Endodermal cell (in vitro differentiated cells): Measurements from ENCODE around the gene CDK5RAP2. TPM values are rescaled to one million over a fixed set of nuclear protein-coding genes. Genes with fewer than 3 reads are reported as not detected.

Experiments
- DNase-seq: peaks from one replicate; pipeline ENCODE4 v3.0.0-alpha.2; 2017
- H3K27ac ChIP-seq: 2 replicates; pipeline ENCODE4 v1.5.1; 2013; ENCODE audit warnings: mild to moderate bottlenecking, low read depth, low read length, moderate library complexity
- H3K27me3 ChIP-seq: 2 replicates; pipeline ENCODE4 v1.6.1; 2013; ENCODE audit warnings: mild to moderate bottlenecking, low read length, moderate library complexity; ENCODE audit not compliant: insufficient read depth, control insufficient read depth, poor library complexity, severe bottlenecking
- H3K36me3 ChIP-seq: 2 replicates; pipeline ENCODE4 v1.7.0; 2013; ENCODE audit warnings: mild to moderate bottlenecking, low read length, moderate library complexity; ENCODE audit not compliant: control insufficient read depth, insufficient read depth
- H3K4me1 ChIP-seq: one replicate; pipeline ENCODE4 v1.7.0; 2013; ENCODE audit warnings: low read length; ENCODE audit not compliant: control insufficient read depth, insufficient read depth
- H3K4me3 ChIP-seq: 2 replicates; pipeline ENCODE4 v1.5.1; 2013; ENCODE audit warnings: mild to moderate bottlenecking, low read length, moderate library complexity
- H3K9ac ChIP-seq: 2 replicates; pipeline ENCODE4 v1.6.1; 2013; ENCODE audit warnings: mild to moderate bottlenecking, low read length, moderate library complexity; ENCODE audit not compliant: poor library complexity, severe bottlenecking; ENCODE audit errors: extremely low read depth
- H3K9me3 ChIP-seq: 2 replicates; pipeline ENCODE4 v1.6.1; 2013; ENCODE audit warnings: mild to moderate bottlenecking, low read length, moderate library complexity; ENCODE audit not compliant: control insufficient read depth
- H3K27ac Mint-ChIP-seq: 2 replicates; pipeline ENCODE4 v1.8.0; 2020; ENCODE audit warnings: mixed read lengths
- H3K27me3 Mint-ChIP-seq: 2 replicates; pipeline ENCODE4 v1.8.0; 2021; ENCODE audit warnings: mild to moderate bottlenecking, mixed read lengths; ENCODE audit not compliant: insufficient read depth
- H3K36me3 Mint-ChIP-seq: 2 replicates; pipeline ENCODE4 v1.8.0; 2020; ENCODE audit warnings: low read depth, mixed read lengths
- H3K4me1 Mint-ChIP-seq: 2 replicates; pipeline ENCODE4 v1.8.0; 2020; ENCODE audit warnings: mixed read lengths
- H3K4me3 Mint-ChIP-seq: 2 replicates; pipeline ENCODE4 v1.8.0; 2020; ENCODE audit warnings: mild to moderate bottlenecking, moderate library complexity, mixed read lengths
- H3K9me3 Mint-ChIP-seq: 2 replicates; pipeline ENCODE4 v1.8.0; 2020; ENCODE audit warnings: mild to moderate bottlenecking, mixed read lengths
- CTCF ChIP-seq: fragments of 200-600 bp; sonication (generic); conservative IDR thresholded peaks from 2 replicates; pipeline ENCODE4 v1.5.0; 2021; ENCODE audit warnings: antibody characterized with exemption, mild to moderate bottlenecking
- WGBS, 2 experiments: methylation state at CpG; one replicate each; pipeline versions ENCODE4 v1.1.5 to v1.1.7; 2013; ENCODE audit warnings: missing lambda C conversion rate in 2 of 2, mixed read lengths in 1 of 2; ENCODE audit not compliant: insufficient coverage in 1 of 2, insufficient read length in 1 of 2; 5-methylcytosine and 5-hydroxymethylcytosine counted together
- total RNA-seq, 2 donors: library from RNA; stranded (reverse); fragmentation: NEBNext Ultra II Directional in 1 of 2; extraction: Animal tissue kit (Norgen Biotek cat#: 25700) in 1 of 2; gene quantifications; 2 replicates in 1 of 2; 3 replicates in 1 of 2; pipeline ENCODE4 v1.2.1, GENCODE V29; 2021

Gene CDK5RAP2
- total RNA-seq, 2 donors from 2014 or later, result 68.2 to 92.0 TPM

GRCh38 chr9:120616966-120617935 lies 37.3 kb upstream of the CDK5RAP2 start:
- Mint-ChIP-seq H3K4me3 (no peak overlapping the region), H3K4me1 (peaks cover 6% of the 10 kb centered on the region), H3K27ac (no peak overlapping the region), H3K36me3 (no peaks in the 10 kb centered on the region), H3K27me3 (no peaks in the 10 kb centered on the region), H3K9me3 (no peaks in the 10 kb centered on the region)
- DNase-seq, result no peak
- Histone ChIP-seq H3K9ac (no peak overlapping the region), H3K27me3 (no peaks in the 10 kb centered on the region), H3K27ac (no peak overlapping the region), H3K4me1 (no peaks in the 10 kb centered on the region), H3K9me3 (no peaks in the 10 kb centered on the region), H3K4me3 (no peak overlapping the region), H3K36me3 (no peaks in the 10 kb centered on the region)
- TF ChIP-seq CTCF, result no peak

GRCh38 chr9:120612218-120612617 lies 32.3 kb upstream of the CDK5RAP2 start:
- no peaks in the 10 kb centered on the region for H3K27me3 Mint-ChIP-seq
- no peaks in the 10 kb centered on the region for H3K36me3 Mint-ChIP-seq
- H3K4me3 Mint-ChIP-seq, result no peak overlapping the region
- no peaks in the 10 kb centered on the region for H3K9me3 Mint-ChIP-seq
- Histone ChIP-seq H3K36me3 (peaks cover 7% of the 10 kb centered on the region), H3K4me1 (no peaks in the 10 kb centered on the region), H3K4me3 (no peak overlapping the region), H3K27ac (no peak overlapping the region), H3K9ac (no peak overlapping the region), H3K27me3 (no peaks in the 10 kb centered on the region), H3K9me3 (no peaks in the 10 kb centered on the region)
- peaks cover 3% of the 10 kb centered on the region for H3K4me1 Mint-ChIP-seq
- 40 to 48% methylated on average over 1 of the region's 1 CpG for WGBS, 2 experiments
- peak; percentile 74 for TF ChIP-seq CTCF
- no peak for DNase-seq
- no peak overlapping the region for H3K27ac Mint-ChIP-seq

GRCh38 chr9:120611690-120612068 lies 31.7 kb upstream of the CDK5RAP2 start:
- Mint-ChIP-seq H3K27ac (no peak overlapping the region), H3K9me3 (no peaks in the 10 kb centered on the region), H3K4me1 (peaks cover 3% of the 10 kb centered on the region), H3K4me3 (no peak overlapping the region), H3K27me3 (no peaks in the 10 kb centered on the region), H3K36me3 (no peaks in the 10 kb centered on the region)
- Histone ChIP-seq H3K4me3 (no peak overlapping the region), H3K4me1 (no peaks in the 10 kb centered on the region), H3K36me3 (peaks cover 13% of the 10 kb centered on the region), H3K27me3 (no peaks in the 10 kb centered on the region), H3K9me3 (no peaks in the 10 kb centered on the region), H3K9ac (no peak overlapping the region), H3K27ac (no peak overlapping the region)
- no peak for TF ChIP-seq CTCF
- no CpG with 5 or more reads among the region's 1 CpG for WGBS, 2 experiments
- no peak for DNase-seq
